HAP-1 (cell line): ENCODE measurements around the gene GCFC2.

Experiments used
- DNase-seq, 2 experiments: peaks; one replicate each; pipeline ENCODE4 v3.0.0-alpha.2; 2016 to 2020; ENCODE audit warnings: low spot score in 2 of 2
- H3K27me3 ChIP-seq: fragments of 250-450 bp; sonication (Bioruptor Pico); 2 replicates; pipeline ENCODE4 v1.5.1; 2020; ENCODE audit warnings: low read depth, mild to moderate bottlenecking, moderate library complexity
- H3K36me3 ChIP-seq: fragments of 250-450 bp; sonication (Bioruptor Pico); replicated peaks from 2 replicates; pipeline ENCODE4 v1.5.1; 2020; ENCODE audit warnings: mild to moderate bottlenecking
- H3K4me1 ChIP-seq: fragments of 250-450 bp; sonication (Bioruptor Pico); 2 replicates; pipeline ENCODE4 v1.5.1; 2020; ENCODE audit warnings: mild to moderate bottlenecking
- H3K4me3 ChIP-seq: fragments of 250-450 bp; sonication (Bioruptor Pico); 2 replicates; pipeline ENCODE4 v1.5.1; 2020; ENCODE audit warnings: mild to moderate bottlenecking, moderate library complexity
- H3K9me3 ChIP-seq: fragments of 250-450 bp; sonication (Bioruptor Pico); 2 replicates; pipeline ENCODE4 v1.5.1; 2020; ENCODE audit warnings: mild to moderate bottlenecking, moderate library complexity
- in situ Hi-C: fragments of 300-500 bp; cut with MboI; formaldehyde crosslinking; loops from 3 replicates; pipeline ENCODE4 v1.14.3; 2020; ENCODE audit warnings: low sequenced_read_pairs, inconsistent platforms, mixed read lengths

Gene GCFC2

DNA sequence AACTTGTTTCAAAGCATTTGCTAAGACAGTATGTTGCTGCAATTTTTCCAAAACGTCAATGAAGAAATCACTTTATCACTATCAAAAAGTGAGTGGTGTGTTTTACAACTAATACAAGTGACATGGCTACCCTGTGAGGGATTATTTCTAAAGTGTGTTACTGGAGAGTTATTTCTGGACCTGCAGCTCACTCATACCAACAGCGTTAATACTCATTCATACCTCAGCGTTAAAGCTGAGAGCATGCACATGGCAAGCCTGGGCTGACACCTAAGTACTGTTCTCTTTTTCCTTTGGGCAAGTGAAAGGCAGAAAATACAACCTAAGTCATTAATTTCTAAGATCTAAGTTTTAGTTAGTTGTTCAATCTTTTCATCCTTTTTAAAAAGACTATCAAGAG lies 77.1 kb downstream of the GCFC2 start:
- H3K4me3 ChIP-seq = no peak overlapping the region
- H3K4me1 ChIP-seq = no peaks in the 10 kb centered on the region
- H3K27me3 ChIP-seq = peaks cover 11% of the 10 kb centered on the region
- in situ Hi-C loops = no loop called here
- no peak for DNase-seq
- H3K9me3 ChIP-seq = no peaks in the 10 kb centered on the region
- H3K36me3 ChIP-seq = no peaks in the 10 kb centered on the region

DNA sequence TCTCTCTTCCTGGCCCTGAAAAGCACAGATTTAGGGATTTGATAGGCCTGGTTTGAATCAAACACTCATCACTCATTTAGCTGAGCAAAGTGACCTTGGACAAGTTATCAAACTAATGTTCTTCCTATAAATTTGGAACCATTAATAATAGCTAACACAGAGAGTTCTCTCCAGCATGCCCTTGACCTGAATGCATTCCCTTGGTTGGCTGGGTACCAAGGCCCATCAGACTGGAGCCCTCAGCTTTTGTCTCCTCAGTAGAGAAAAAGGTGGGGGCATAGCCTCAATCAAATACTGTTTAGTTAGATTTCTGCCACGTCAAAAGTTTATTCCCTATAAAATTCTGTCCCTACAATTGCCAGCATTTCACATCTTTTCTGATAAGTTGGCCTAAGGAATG lies 77.9 kb downstream of the GCFC2 start:
- Histone ChIP-seq H3K27me3 (peaks cover 5% of the 10 kb centered on the region; the same call in 1 of the 2 replicates), H3K36me3 (no peaks in the 10 kb centered on the region), H3K4me1 (no peaks in the 10 kb centered on the region), H3K9me3 (no peaks in the 10 kb centered on the region), H3K4me3 (no peak overlapping the region)
- in situ Hi-C loops = no loop called here
- DNase-seq = no peak

- Histone ChIP-seq H3K4me1 (no peaks in the 10 kb centered on the region), H3K4me3 (no peak overlapping the region), H3K36me3 (no peaks in the 10 kb centered on the region), H3K9me3 (no peaks in the 10 kb centered on the region), H3K27me3 (0 out of 2 replicates have a peak, but pooled peaks cover 4% of the 10 kb centered on the region)
- in situ Hi-C loops = no loop called here
- no peak for DNase-seq
These were observed 78.5 kb downstream of the GCFC2 start for GRCh38 chr2:75632091-75632701.

DNA sequence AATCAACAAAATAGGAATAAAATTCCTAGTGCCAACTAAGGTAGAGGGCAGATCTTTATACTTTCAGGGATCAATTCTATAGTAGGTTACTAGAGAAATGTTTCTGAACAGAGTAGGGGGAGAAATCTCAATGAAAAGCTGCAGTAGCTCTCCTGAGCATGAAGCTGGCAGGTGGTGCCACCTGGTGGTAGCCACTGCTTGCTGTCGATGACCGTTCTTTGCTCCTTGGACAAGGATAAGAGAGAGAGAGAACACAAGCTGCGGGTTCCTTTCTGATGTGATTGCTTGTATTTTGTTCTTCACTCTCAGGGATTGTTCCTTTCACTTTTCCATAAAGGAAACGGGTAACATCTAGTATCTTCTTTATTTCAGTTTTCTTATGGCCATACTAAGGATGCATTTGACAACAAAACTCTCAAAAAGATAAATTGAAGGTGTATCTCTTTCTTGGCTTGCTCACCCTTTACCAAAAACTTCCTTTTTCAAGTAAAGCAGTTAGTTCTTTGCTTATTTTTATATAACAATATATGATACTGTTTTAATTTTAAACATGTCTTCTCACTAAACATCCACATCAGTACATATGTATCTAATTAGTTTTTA lies 82.7 kb downstream of the GCFC2 start:
- Histone ChIP-seq H3K4me3 (no peak overlapping the region), H3K9me3 (no peaks in the 10 kb centered on the region), H3K36me3 (no peaks in the 10 kb centered on the region), H3K4me1 (no peaks in the 10 kb centered on the region), H3K27me3 (peaks cover 7% of the 10 kb centered on the region; the same call in 1 of the 2 replicates)
- in situ Hi-C loops = no loop called here
- DNase-seq = peak; percentile 74 to 87

GRCh38 chr2:75622929-75623328 lies 87.8 kb downstream of the GCFC2 start:
- Histone ChIP-seq H3K4me3 (no peak overlapping the region), H3K4me1 (no peaks in the 10 kb centered on the region), H3K36me3 (no peaks in the 10 kb centered on the region), H3K27me3 (peaks cover 3% of the 10 kb centered on the region; the same call in 1 of the 2 replicates), H3K9me3 (no peaks in the 10 kb centered on the region)
- in situ Hi-C loops = loop anchor here (25.0 kb wide), 1 partner anchor 436 kb away; the partner anchor contains the start of gene TACR1
- no peak for DNase-seq

DNA sequence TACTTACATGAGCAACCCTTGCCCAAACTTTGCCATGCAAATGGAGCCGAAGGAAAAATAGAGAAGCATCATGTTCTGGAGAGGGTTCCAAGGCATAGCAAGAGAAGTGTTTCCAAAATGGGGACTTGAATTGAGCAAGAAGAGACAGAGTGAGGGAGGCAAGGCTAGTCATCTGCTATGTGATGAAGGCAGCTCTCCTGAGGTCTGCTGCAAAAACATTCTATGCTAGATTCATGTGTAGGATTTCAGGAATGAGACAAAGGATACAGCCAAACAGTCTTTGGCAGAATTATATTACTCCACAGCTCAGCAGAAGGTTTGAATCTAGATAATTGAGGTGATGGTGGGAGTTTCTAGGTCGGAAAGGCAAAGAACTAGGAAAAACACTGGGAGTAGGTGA lies 88.2 kb downstream of the GCFC2 start:
- in situ Hi-C loops = loop anchor here (25.0 kb wide), 1 partner anchor 435 kb away; the partner anchor contains the start of gene TACR1
- no peak for DNase-seq

GRCh38 chr2:75621228-75621627 lies 89.5 kb downstream of the GCFC2 start:
- H3K36me3 ChIP-seq = no peaks in the 10 kb centered on the region
- H3K27me3 ChIP-seq = peaks cover 3% of the 10 kb centered on the region; the same call in 1 of the 2 replicates
- H3K4me3 ChIP-seq = no peak overlapping the region
- H3K4me1 ChIP-seq = no peaks in the 10 kb centered on the region
- in situ Hi-C loops = loop anchor here (25.0 kb wide), 1 partner anchor 434 kb away; the partner anchor contains the start of gene TACR1
- no peaks in the 10 kb centered on the region for H3K9me3 ChIP-seq
- DNase-seq = no peak

More for the DNA sequence above, 88.2 kb downstream of the GCFC2 start:
- no peaks in the 10 kb centered on the region for H3K36me3 ChIP-seq
- no peak overlapping the region for H3K4me3 ChIP-seq
- no peaks in the 10 kb centered on the region for H3K4me1 ChIP-seq
- H3K27me3 ChIP-seq = peaks cover 3% of the 10 kb centered on the region; the same call in 1 of the 2 replicates
- H3K9me3 ChIP-seq = no peaks in the 10 kb centered on the region

DNA sequence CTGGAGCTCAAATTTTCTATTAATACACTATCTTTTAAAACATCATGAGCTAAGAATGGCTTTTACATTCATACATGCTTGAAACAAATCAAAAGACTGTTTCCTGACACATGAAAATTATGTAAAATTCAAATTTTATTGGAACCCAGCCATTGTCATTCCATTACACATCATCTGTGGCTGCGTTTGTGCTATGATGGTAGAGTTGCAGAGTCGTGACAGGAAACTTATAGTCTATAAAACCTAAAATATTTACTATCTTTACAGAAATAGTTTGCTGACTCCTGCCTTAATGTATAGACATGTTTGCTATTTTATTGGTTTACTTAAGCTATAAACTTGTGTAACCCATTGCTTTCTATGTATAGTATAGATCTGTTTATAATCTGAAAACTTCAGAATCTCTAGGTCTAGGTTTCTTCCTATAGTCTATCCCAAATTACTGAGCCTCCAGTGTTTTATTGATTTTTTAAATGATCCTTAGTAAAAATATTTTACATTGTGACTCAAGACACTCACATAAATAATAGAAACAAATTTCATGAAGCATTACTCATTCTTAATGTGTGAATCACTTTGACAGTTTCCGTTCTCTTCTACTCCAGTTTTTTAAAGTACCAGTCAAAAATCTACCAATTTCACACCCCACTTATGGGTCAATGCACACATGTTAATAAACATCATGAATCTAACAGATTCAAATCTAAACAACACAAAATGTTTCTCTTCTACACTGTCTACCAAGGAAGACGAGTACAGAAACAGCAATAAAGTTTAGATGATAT lies 90.6 kb downstream of the GCFC2 start:
- Histone ChIP-seq H3K36me3 (no peaks in the 10 kb centered on the region), H3K4me1 (no peaks in the 10 kb centered on the region), H3K9me3 (no peaks in the 10 kb centered on the region), H3K27me3 (peaks cover 3% of the 10 kb centered on the region; the same call in 1 of the 2 replicates), H3K4me3 (no peak overlapping the region)
- in situ Hi-C loops = loop anchor here (25.0 kb wide), 1 partner anchor 433 kb away; the partner anchor contains the start of gene TACR1
- no peak for DNase-seq

DNA sequence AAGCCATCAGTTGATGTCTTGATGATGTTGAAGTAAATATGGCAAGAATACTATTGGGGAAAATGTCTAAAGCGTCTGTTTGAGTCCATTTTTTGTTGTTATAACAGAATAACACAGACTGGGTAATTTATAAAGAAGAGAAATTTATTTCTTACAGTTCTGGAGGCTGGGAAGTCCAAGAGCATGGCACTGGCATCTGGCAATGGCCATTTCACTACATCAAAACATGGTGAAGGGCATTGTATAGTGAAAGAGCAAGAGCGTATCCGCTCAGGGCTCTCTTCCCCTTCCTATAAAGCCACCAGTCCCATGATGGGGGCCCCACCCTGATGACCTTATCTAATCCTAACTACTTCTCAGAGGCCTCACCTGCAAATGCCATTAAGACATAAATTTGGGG lies 93.8 kb downstream of the GCFC2 start:
- no peaks in the 10 kb centered on the region for H3K9me3 ChIP-seq
- no peaks in the 10 kb centered on the region for H3K36me3 ChIP-seq
- H3K4me1 ChIP-seq = no peaks in the 10 kb centered on the region
- in situ Hi-C loops = loop anchor here (25.0 kb wide), 1 partner anchor 430 kb away; the partner anchor contains the start of gene TACR1
- no peak for DNase-seq
- no peaks in the 10 kb centered on the region for H3K27me3 ChIP-seq
- H3K4me3 ChIP-seq = no peak overlapping the region

- Histone ChIP-seq H3K27me3 (no peaks in the 10 kb centered on the region), H3K4me1 (no peaks in the 10 kb centered on the region), H3K36me3 (no peaks in the 10 kb centered on the region), H3K9me3 (no peaks in the 10 kb centered on the region), H3K4me3 (no peak overlapping the region)
- DNase-seq = no peak
- in situ Hi-C loops = loop anchor here (25.0 kb wide), 1 partner anchor 429 kb away; the partner anchor contains the start of gene TACR1
These were observed 94.3 kb downstream of the GCFC2 start for GRCh38 chr2:75616406-75616805.

GRCh38 chr2:75614162-75614651 lies 96.5 kb downstream of the GCFC2 start:
- Histone ChIP-seq H3K4me1 (no peaks in the 10 kb centered on the region), H3K27me3 (no peaks in the 10 kb centered on the region), H3K36me3 (no peaks in the 10 kb centered on the region), H3K9me3 (no peaks in the 10 kb centered on the region), H3K4me3 (no peak overlapping the region)
- no peak for DNase-seq
- in situ Hi-C loops = loop anchor here (25.0 kb wide), 1 partner anchor 427 kb away; the partner anchor contains the start of gene TACR1

DNA sequence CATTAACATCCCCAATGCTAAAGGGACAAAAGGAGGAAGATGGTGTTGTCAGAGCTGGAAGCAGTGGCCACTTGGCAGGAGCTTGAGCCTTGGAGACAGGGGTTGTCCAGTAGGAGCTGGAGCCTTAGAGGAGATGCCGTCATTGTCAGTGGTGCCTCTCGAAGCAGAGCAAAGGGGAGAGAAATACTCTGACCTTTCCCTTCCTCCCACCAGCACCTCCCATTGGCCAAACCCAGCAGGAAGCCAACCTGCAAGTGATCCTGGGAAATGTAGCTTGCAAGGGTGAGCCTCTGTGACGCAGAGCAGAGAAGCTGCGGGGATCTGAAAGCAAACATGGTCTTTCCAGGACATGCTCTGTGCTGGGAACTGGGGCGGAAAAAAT lies 97.9 kb downstream of the GCFC2 start:
- in situ Hi-C loops = loop anchor here (25.0 kb wide), 1 partner anchor 426 kb away; the partner anchor contains the start of gene TACR1
- Histone ChIP-seq H3K9me3 (no peaks in the 10 kb centered on the region), H3K27me3 (no peaks in the 10 kb centered on the region), H3K36me3 (no peaks in the 10 kb centered on the region), H3K4me1 (peaks cover 6% of the 10 kb centered on the region; the same call in 1 of the 2 replicates), H3K4me3 (no peak overlapping the region)
- no peak for DNase-seq
